ENCODE measurements around the gene TOLLIP.

- TF ChIP-seq POLR2A (IDR thresholded peaks at IDR 0.05) (peak in 1 of 4 donors; percentile 58), CTCF (IDR thresholded peaks at IDR 0.05) (peak in 1 of 6 experiments; percentile 23)
Measured at GRCh38 chr11:1262172-1263006, 47.0 kb downstream of the TOLLIP start.
